ENCODE data around the gene RNF2. TPM values are rescaled to one million over a fixed set of nuclear protein-coding genes. Genes with fewer than 3 reads are reported as not detected.
"Not testable (repeated sequence)": the region's sequence is repeated elsewhere in the genome, so short reads cannot be mapped to it uniquely, and the experiment has no call there.

RNF2 gene
- polyA plus RNA-seq, 1 donor from 2014 or later = 49.2 TPM

DNA sequence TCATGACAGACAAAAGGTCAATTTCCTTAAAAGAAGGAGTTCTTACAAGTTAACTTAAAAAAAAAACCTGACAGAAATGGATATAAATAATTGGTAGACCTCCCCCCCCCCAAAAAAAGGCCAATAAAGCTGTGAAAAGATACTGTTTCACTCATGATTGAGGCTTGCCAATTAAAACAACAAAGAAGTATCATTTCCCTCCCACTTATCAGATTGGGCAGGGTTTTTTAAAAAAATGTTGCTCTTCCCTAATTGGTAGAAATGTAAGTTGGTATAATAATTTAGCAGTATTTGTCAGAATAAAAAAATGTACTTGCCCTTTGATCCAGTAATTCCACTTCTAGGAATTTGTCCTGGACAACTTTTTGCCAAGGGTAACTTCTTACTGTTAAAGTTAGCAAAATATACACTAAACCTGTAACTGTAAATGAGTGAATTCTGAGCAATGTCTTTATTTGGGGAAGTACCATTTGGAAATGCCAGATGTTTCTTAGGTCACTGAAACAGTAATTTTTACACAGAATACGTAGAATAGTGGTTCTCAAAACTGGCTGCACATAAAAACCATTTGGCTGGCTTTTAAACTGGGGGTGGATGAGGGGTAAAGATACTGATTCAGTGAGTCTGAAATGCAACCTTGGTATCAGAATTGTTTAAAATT, 17.5 kb downstream of the RNF2 start:
- H3K36me3 ChIP-seq (ENCODE audit: insufficient read depth, low read length) = no peaks in the 10 kb centered on the region
- no peaks in the 10 kb centered on the region for H3K27me3 ChIP-seq (ENCODE audit: insufficient read depth, low read depth, low read length)
- no peak overlapping the region for H3K4me3 ChIP-seq (ENCODE audit: low read length)
- peaks cover 84% of the 10 kb centered on the region for H3K79me2 ChIP-seq (replicated peaks; ENCODE audit: insufficient read depth, low read length)
- H3K9me3 ChIP-seq (ENCODE audit: low read length) = no peaks in the 10 kb centered on the region
- H3F3A ChIP-seq (ENCODE audit: insufficient read depth, low read length, poor library complexity, severe bottlenecking) = no peaks in the 10 kb centered on the region
- no peaks in the 10 kb centered on the region for H3K9me2 ChIP-seq (ENCODE audit: insufficient read depth, low read length)
- H3K4me2 ChIP-seq (ENCODE audit: low read length) = no peak overlapping the region
- H3K27ac ChIP-seq (ENCODE audit: low read length) = no peak overlapping the region
- no peak overlapping the region for H2AFZ ChIP-seq (ENCODE audit: low read depth, low read length)
- H4K20me1 ChIP-seq (ENCODE audit: insufficient read depth) = no peaks in the 10 kb centered on the region
- H3K9ac ChIP-seq (ENCODE audit: low read length) = no peak overlapping the region
- TF ChIP-seq EZH2 (IDR thresholded peaks at IDR 0.05; ENCODE audit: borderline replicate concordance, insufficient read depth, low read length, poor library complexity, severe bottlenecking) = no peak
- TF ChIP-seq RAD21 (conservative IDR thresholded peaks at IDR 0.05) = no peak
- TF ChIP-seq EP300 (conservative IDR thresholded peaks at IDR 0.05; ENCODE audit: poor library complexity, severe bottlenecking) = no peak
- TF ChIP-seq POLR2AphosphoS5 (IDR thresholded peaks at IDR 0.05) = no peak
- no peak for TF ChIP-seq MXI1 (conservative IDR thresholded peaks at IDR 0.05; ENCODE audit: poor library complexity, severe bottlenecking)
- TF ChIP-seq SMC3 (conservative IDR thresholded peaks at IDR 0.05; ENCODE audit: poor library complexity) = no peak
- TF ChIP-seq TAF1 (IDR thresholded peaks at IDR 0.05; ENCODE audit: low read depth) = no peak
- no peak for TF ChIP-seq CTCF (IDR thresholded peaks at IDR 0.05; ENCODE audit: poor library complexity, severe bottlenecking)
- TF ChIP-seq REST (IDR thresholded peaks at IDR 0.05; ENCODE audit: borderline replicate concordance) = no peak

DNA sequence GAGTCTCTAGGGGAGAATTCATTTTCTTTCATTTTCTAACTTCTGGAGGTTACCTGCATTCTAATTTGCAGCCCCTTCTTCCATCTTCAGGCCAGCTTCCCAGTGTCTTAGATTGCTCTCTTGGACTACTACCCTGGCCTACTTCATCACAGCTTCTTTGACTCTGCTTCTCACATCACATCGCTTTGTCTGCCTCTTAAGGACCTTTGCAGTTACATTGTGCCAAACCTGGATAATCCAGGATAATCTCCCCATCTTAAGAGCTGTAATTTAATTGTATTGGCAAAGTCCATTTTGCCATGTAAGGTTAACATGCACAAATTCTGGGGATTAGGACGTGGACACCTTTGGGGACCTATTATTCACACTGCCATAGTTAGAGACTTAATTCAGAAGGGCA, 18.4 kb downstream of the RNF2 start:
- Histone ChIP-seq H3K9me3 (ENCODE audit: low read length) (no peaks in the 10 kb centered on the region), H2AFZ (ENCODE audit: low read depth, low read length) (no peak overlapping the region), H4K20me1 (ENCODE audit: insufficient read depth) (no peaks in the 10 kb centered on the region), H3K4me2 (ENCODE audit: low read length) (no peak overlapping the region), H3K9me2 (ENCODE audit: insufficient read depth, low read length) (no peaks in the 10 kb centered on the region), H3F3A (ENCODE audit: insufficient read depth, low read length, poor library complexity, severe bottlenecking) (no peaks in the 10 kb centered on the region), H3K4me3 (ENCODE audit: low read length) (no peak overlapping the region), H3K79me2 (replicated peaks; ENCODE audit: insufficient read depth, low read length) (peaks cover 84% of the 10 kb centered on the region), H3K36me3 (ENCODE audit: insufficient read depth, low read length) (no peaks in the 10 kb centered on the region), H3K9ac (ENCODE audit: low read length) (no peak overlapping the region), H3K27me3 (ENCODE audit: insufficient read depth, low read depth, low read length) (no peaks in the 10 kb centered on the region), H3K27ac (ENCODE audit: low read length) (no peak overlapping the region)
- TF ChIP-seq EP300 (conservative IDR thresholded peaks at IDR 0.05; ENCODE audit: poor library complexity, severe bottlenecking) = no peak
- no peak for TF ChIP-seq EZH2 (IDR thresholded peaks at IDR 0.05; ENCODE audit: borderline replicate concordance, insufficient read depth, low read length, poor library complexity, severe bottlenecking)
- TF ChIP-seq RAD21 (conservative IDR thresholded peaks at IDR 0.05) = no peak
- TF ChIP-seq SMC3 (conservative IDR thresholded peaks at IDR 0.05; ENCODE audit: poor library complexity) = no peak
- TF ChIP-seq TAF1 (IDR thresholded peaks at IDR 0.05; ENCODE audit: low read depth) = no peak
- TF ChIP-seq CTCF (IDR thresholded peaks at IDR 0.05; ENCODE audit: poor library complexity, severe bottlenecking) = no peak
- no peak for TF ChIP-seq REST (IDR thresholded peaks at IDR 0.05; ENCODE audit: borderline replicate concordance)
- no peak for TF ChIP-seq MXI1 (conservative IDR thresholded peaks at IDR 0.05; ENCODE audit: poor library complexity, severe bottlenecking)
- no peak for TF ChIP-seq POLR2AphosphoS5 (IDR thresholded peaks at IDR 0.05)

- H3K9me2 ChIP-seq (ENCODE audit: insufficient read depth, low read length); H3K36me3 ChIP-seq (ENCODE audit: insufficient read depth, low read length); H3K9me3 ChIP-seq (ENCODE audit: low read length); H3K4me3 ChIP-seq (ENCODE audit: low read length); H3K27ac ChIP-seq (ENCODE audit: low read length); H3F3A ChIP-seq (ENCODE audit: insufficient read depth, low read length, poor library complexity, severe bottlenecking); H3K27me3 ChIP-seq (ENCODE audit: insufficient read depth, low read depth, low read length); H3K9ac ChIP-seq (ENCODE audit: low read length); H2AFZ ChIP-seq (ENCODE audit: low read depth, low read length); H4K20me1 ChIP-seq (ENCODE audit: insufficient read depth); H3K4me2 ChIP-seq (ENCODE audit: low read length): not testable (repeated sequence)
- peaks cover 85% of the 10 kb centered on the region for H3K79me2 ChIP-seq (replicated peaks; ENCODE audit: insufficient read depth, low read length)
Observed at GRCh38 chr1:185065006-185065405, 19.6 kb downstream of the RNF2 start.
